IMR-90 (cell line): ENCODE measurements around the gene SCRN2. TPM values are rescaled to one million over a fixed set of nuclear protein-coding genes. Genes with fewer than 3 reads are reported as not detected.

ENCODE experiments used
- ATAC-seq: fragments of 200-7000 bp; cut with Tn5 transposase; 2 replicates; pipeline ENCODE4 v1.9.1; 2020; ENCODE audit warnings: low read depth, mild to moderate bottlenecking, moderate library complexity
- BruUV-seq: library from RNA; stranded (reverse); fragments of 400-500 nt; replicated peaks from 2 replicates; lab custom pipeline; 2021; lab: Mats Ljungman, UMichigan
- CTCF ChIA-PET: fragments of 300-600 bp; formaldehyde crosslinking; extraction: SDS; loops from one replicate; lab custom pipeline; 2021; ENCODE audit warnings: antibody characterized with exemption; lab: Yijun Ruan, JAX
- POLR2A ChIA-PET: fragments of 300-600 bp; sonication (Branson Sonifier 250); formaldehyde crosslinking; loops from one replicate; lab custom pipeline; 2022; ENCODE audit warnings: antibody characterized with exemption; ENCODE audit not compliant: unreplicated experiment; lab: Charles Lee
- DNase-seq: peaks from one replicate; pipeline ENCODE4 v3.0.0; 2013
- H2AFZ ChIP-seq: replicated peaks from 2 replicates; pipeline ENCODE3; 2013; ENCODE audit warnings: low read length, mild to moderate bottlenecking; ENCODE audit not compliant: poor library complexity
- H2AK5ac ChIP-seq: 2 replicates; pipeline ENCODE4 v1.6.1; 2013; ENCODE audit warnings: low read depth, low read length, inconsistent platforms
- H2AK9ac ChIP-seq: replicated peaks from 2 replicates; pipeline ENCODE3; 2013; ENCODE audit warnings: mild to moderate bottlenecking, low read depth, low read length, moderate library complexity; ENCODE audit not compliant: poor library complexity
- H2BK120ac ChIP-seq: 2 replicates; pipeline ENCODE4 v1.6.1; 2013; ENCODE audit warnings: low read depth, low read length, inconsistent platforms
- H2BK15ac ChIP-seq: 3 replicates; pipeline ENCODE4 v1.6.1; 2013; ENCODE audit warnings: low read depth, low read length, inconsistent platforms
- H2BK20ac ChIP-seq: 2 replicates; pipeline ENCODE4 v1.6.1; 2013; ENCODE audit warnings: low read depth, mild to moderate bottlenecking, inconsistent platforms, low read length, moderate library complexity
- H2BK5ac ChIP-seq: 2 replicates; pipeline ENCODE4 v1.6.1; 2013; ENCODE audit warnings: mild to moderate bottlenecking, low read depth, low read length, inconsistent platforms; ENCODE audit not compliant: poor library complexity, severe bottlenecking
- H3K14ac ChIP-seq: replicated peaks from 2 replicates; pipeline ENCODE4 v1.6.1; 2013; ENCODE audit warnings: low read depth, low read length, inconsistent platforms
- H3K18ac ChIP-seq: 2 replicates; pipeline ENCODE4 v1.6.1; 2013; ENCODE audit warnings: low read depth, low read length, control low read depth
- H3K23ac ChIP-seq: 2 replicates; pipeline ENCODE4 v1.6.1; 2013; ENCODE audit warnings: low read depth, low read length, inconsistent platforms
- H3K27ac ChIP-seq: 2 replicates; pipeline ENCODE4 v1.5.1; 2013; ENCODE audit warnings: mild to moderate bottlenecking, control low read depth, low read length; ENCODE audit not compliant: insufficient read depth
- H3K27me3 ChIP-seq: 2 replicates; pipeline ENCODE4 v1.6.1; 2013; ENCODE audit warnings: low read length; ENCODE audit not compliant: control insufficient read depth, insufficient read depth
- H3K36me3 ChIP-seq: 2 replicates; pipeline ENCODE4 v1.6.1; 2013; ENCODE audit warnings: low read length, mixed read lengths; ENCODE audit not compliant: control insufficient read depth, insufficient read depth
- H3K4ac ChIP-seq: 2 replicates; pipeline ENCODE4 v1.6.1; 2013; ENCODE audit warnings: low read depth, low read length, inconsistent platforms
- H3K4me1 ChIP-seq: 2 replicates; pipeline ENCODE4 v1.6.1; 2013; ENCODE audit warnings: low read length, mixed read lengths; ENCODE audit not compliant: control insufficient read depth, insufficient read depth
- H3K4me2 ChIP-seq: 2 replicates; pipeline ENCODE4 v1.6.1; 2013; ENCODE audit warnings: low read depth, mild to moderate bottlenecking, control low read depth, low read length, moderate library complexity
- H3K4me3 ChIP-seq: 2 replicates; pipeline ENCODE4 v1.5.1; 2013; ENCODE audit warnings: low read depth, mild to moderate bottlenecking, control low read depth, low read length, moderate library complexity; ENCODE audit not compliant: insufficient read depth
- H3K56ac ChIP-seq: 2 replicates; pipeline ENCODE4 v1.6.1; 2013; ENCODE audit warnings: low read length, inconsistent platforms; ENCODE audit not compliant: insufficient read depth; ENCODE audit errors: extremely low read depth
- H3K79me1 ChIP-seq, 2 experiments: 2 replicates each; pipeline ENCODE4 v1.6.1; 2013; ENCODE audit warnings: low read length in 2 of 2, inconsistent platforms in 1 of 2, low read depth in 1 of 2
- H3K9ac ChIP-seq: 2 replicates; pipeline ENCODE4 v1.6.1; 2013; ENCODE audit warnings: low read depth, low read length, control low read depth
- H3K9me1 ChIP-seq: 2 replicates; pipeline ENCODE4 v1.6.1; 2013; ENCODE audit warnings: low read length, inconsistent platforms; ENCODE audit not compliant: insufficient read depth
- H3K9me3 ChIP-seq: 2 replicates; pipeline ENCODE4 v1.6.1; 2013; ENCODE audit warnings: low read length; ENCODE audit not compliant: control insufficient read depth, insufficient read depth
- H4K20me1 ChIP-seq: 2 replicates; pipeline ENCODE4 v1.6.1; 2013; ENCODE audit warnings: low read length, inconsistent platforms; ENCODE audit not compliant: insufficient read depth
- H4K5ac ChIP-seq: 2 replicates; pipeline ENCODE4 v1.6.1; 2013; ENCODE audit warnings: mild to moderate bottlenecking, low read depth, low read length, control low read depth
- H4K8ac ChIP-seq, 2 experiments: 2 replicates each; pipeline ENCODE4 v1.6.1; 2013; ENCODE audit warnings: low read depth in 2 of 2, low read length in 2 of 2, control low read depth in 1 of 2, inconsistent platforms in 1 of 2
- H4K91ac ChIP-seq: 2 replicates; pipeline ENCODE4 v1.6.1; 2013; ENCODE audit warnings: low read depth, low read length, inconsistent platforms; ENCODE audit not compliant: insufficient read depth
- CHD1 ChIP-seq: IDR thresholded peaks from 2 replicates; pipeline ENCODE4 v1.6.1; 2012; ENCODE audit warnings: low read depth, low read length, improper control_type of control experiment
- FOS ChIP-seq: fragments of 150-350 bp; IDR thresholded peaks from 2 replicates; pipeline ENCODE4 v1.6.1; 2016; ENCODE audit warnings: low read depth, low read length
- POLR2A ChIP-seq: IDR thresholded peaks from 2 replicates; pipeline ENCODE4 v1.6.1; 2012; ENCODE audit warnings: mild to moderate bottlenecking, low read depth, low read length
- RAD21 ChIP-seq: IDR thresholded peaks from 2 replicates; pipeline ENCODE4 v1.6.1; 2012; ENCODE audit warnings: low read length, improper control_type of control experiment
- SMC3 ChIP-seq: fragments of 150-350 bp; IDR thresholded peaks from 2 replicates; pipeline ENCODE4 v1.6.1; 2016; ENCODE audit warnings: low read depth, mild to moderate bottlenecking, antibody characterized with exemption, low read length, moderate library complexity
- WGBS, 2 experiments: methylation state at CpG; one replicate each; pipeline versions ENCODE4 v1.1.5 to v1.1.7; 2013; ENCODE audit warnings: missing lambda C conversion rate in 2 of 2; ENCODE audit not compliant: insufficient read length in 1 of 2; ENCODE audit errors: extremely low coverage in 2 of 2; 5-methylcytosine and 5-hydroxymethylcytosine counted together
- dilution Hi-C: fragments of 300-500 bp; cut with HindIII; formaldehyde crosslinking; loops from one replicate; pipeline ENCODE4 v1.14.3; 2018; ENCODE audit warnings: low sequenced_read_pairs; ENCODE audit not compliant: unreplicated experiment
- in situ Hi-C: fragments of 300-500 bp; cut with MboI; formaldehyde crosslinking; loops from 3 replicates; pipeline ENCODE4 v1.14.3; 2019; ENCODE audit warnings: low sequenced_read_pairs, inconsistent platforms, mixed read lengths
- intact Hi-C: fragments of 100-400 bp; cut with micrococcal nuclease; formaldehyde crosslinking; loops from 2 replicates; pipeline ENCODE4 v1.10.0; 2022
- polyA plus RNA-seq, 3 experiments: library from polyadenylated mRNA; depleted of rRNA; stranded (reverse); fragments of >200 nt; gene quantifications; 2 replicates each; pipeline ENCODE4 v1.2.3, GENCODE V29; 2012; ENCODE audit warnings: low replicate concordance in 1 of 3
- total RNA-seq: library from RNA; depleted of rRNA; stranded (reverse); fragments of >200 nt; gene quantifications from 2 replicates; pipeline ENCODE4 v1.2.3, GENCODE V29; 2012

SCRN2 gene
- total and polyA plus RNA-seq, 2 of the 4 experiments (the other 2 are of a cell fraction): 17.2 to 31.0 TPM

DNA sequence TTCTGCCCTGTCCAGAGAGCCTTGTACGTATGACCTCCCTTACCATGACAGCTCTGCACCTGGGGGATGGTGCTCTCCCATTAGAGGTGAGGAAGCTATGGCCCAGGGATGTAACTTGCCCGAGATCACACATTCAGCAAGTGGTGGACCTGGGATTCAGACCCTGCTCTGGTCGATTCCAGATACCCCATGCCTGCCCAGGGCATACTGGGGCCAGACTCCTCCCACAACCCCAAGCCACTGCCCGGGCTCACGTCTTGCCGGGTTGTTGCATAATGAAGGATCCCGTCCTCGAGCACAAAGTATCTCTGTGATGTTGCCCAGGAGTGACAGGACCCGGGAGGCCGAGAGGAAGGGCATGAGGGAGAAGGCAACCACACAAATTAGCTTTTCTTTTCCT is 21.6 kb downstream of the SCRN2 start:
- Histone ChIP-seq H3K14ac (no peak overlapping the region), H4K5ac (no peak overlapping the region), H3K27me3 (no peaks in the 10 kb centered on the region), H3K9me1 (0 out of 2 replicates have a peak, but pooled peaks cover 4% of the 10 kb centered on the region), H3K4me3 (no peak overlapping the region), H2BK5ac (no peak overlapping the region), H3K4ac (no peak overlapping the region), H2AK5ac (no peak overlapping the region), H3K36me3 (peaks cover 55% of the 10 kb centered on the region), H3K4me1 (peaks cover 11% of the 10 kb centered on the region; the same call in 1 of the 2 replicates), H2BK20ac (no peak overlapping the region), H3K79me1 (peaks cover 0 to 17% of the 10 kb centered on the region in 2 experiments; a peak in 1 of 4 replicates), H3K9me3 (no peaks in the 10 kb centered on the region), H2BK15ac (no peak overlapping the region), H2AK9ac (no peak overlapping the region), H4K91ac (no peak overlapping the region), H3K23ac (no peak overlapping the region), H2AFZ (no peak overlapping the region), H3K9ac (no peak overlapping the region), H3K4me2 (no peak overlapping the region), H4K20me1 (no peaks in the 10 kb centered on the region), H3K18ac (no peak overlapping the region), H3K56ac (no peak overlapping the region), H2BK120ac (no peak overlapping the region), H3K27ac (no peak overlapping the region), H4K8ac (no peak overlapping the region)
- no peak for ATAC-seq
- dilution Hi-C loops: no loop called here
- WGBS, 2 experiments: no CpG with 5 or more reads among the region's 10 CpGs
- ChIA-PET POLR2A (no interaction called here), CTCF (no interaction called here)
- TF ChIP-seq POLR2A (no peak), CHD1 (no peak), FOS (no peak), SMC3 (no peak), RAD21 (no peak)
- BruUV-seq: no TSS peak
- DNase-seq: no peak
- in situ Hi-C loops: no loop called here
- intact Hi-C loops: no loop called here
